AG04450 (cell line): ENCODE data around the gene TBC1D10A. TPM values are rescaled to one million over a fixed set of nuclear protein-coding genes. Genes with fewer than 3 reads are reported as not detected.

Experiments
- CTCF ChIA-PET: fragments of 300-600, 350-600 bp; formaldehyde crosslinking; extraction: SDS; loops from one replicate; lab custom pipeline; 2022; ENCODE audit warnings: antibody characterized with exemption, inconsistent platforms; lab: Charles Lee
- POLR2A ChIA-PET: fragments of 350-600 bp; formaldehyde crosslinking; extraction: SDS; loops from one replicate; lab custom pipeline; 2021; ENCODE audit warnings: antibody characterized with exemption, inconsistent platforms; lab: Yijun Ruan, JAX
- DNase-seq: peaks from one replicate; pipeline ENCODE4 v3.0.0-alpha.2; 2011; ENCODE audit warnings: low read depth, low spot score
- H3K27ac ChIP-seq: one replicate; pipeline ENCODE4 v1.5.1; 2012; ENCODE audit warnings: low read depth, low read length, control low read depth
- H3K27me3 ChIP-seq: one replicate; pipeline ENCODE4 v1.6.0; 2012; ENCODE audit warnings: low read length; ENCODE audit not compliant: control insufficient read depth, insufficient read depth
- H3K4me3 ChIP-seq: 2 replicates; pipeline ENCODE4 v1.5.1; 2011; ENCODE audit warnings: mild to moderate bottlenecking, low read depth, low read length, control low read depth
- H3K9me3 ChIP-seq: 2 replicates; pipeline ENCODE4 v1.5.1; 2012; ENCODE audit warnings: low read length; ENCODE audit not compliant: control insufficient read depth, insufficient read depth
- polyA plus RNA-seq: library from polyadenylated mRNA; depleted of rRNA; stranded (reverse); fragments of >200 nt; gene quantifications from 2 replicates; pipeline ENCODE4 v1.2.3, GENCODE V29; 2011
- TF ChIP-seq, protein P1 (sequence below): IDR thresholded peaks from 2 replicates; pipeline ENCODE4 v1.5.1; 2011; ENCODE audit warnings: low read depth, low read length, control low read depth, inconsistent platforms

Gene TBC1D10A
- polyA plus RNA-seq, 1 experiment = 14.5 TPM

DNA sequence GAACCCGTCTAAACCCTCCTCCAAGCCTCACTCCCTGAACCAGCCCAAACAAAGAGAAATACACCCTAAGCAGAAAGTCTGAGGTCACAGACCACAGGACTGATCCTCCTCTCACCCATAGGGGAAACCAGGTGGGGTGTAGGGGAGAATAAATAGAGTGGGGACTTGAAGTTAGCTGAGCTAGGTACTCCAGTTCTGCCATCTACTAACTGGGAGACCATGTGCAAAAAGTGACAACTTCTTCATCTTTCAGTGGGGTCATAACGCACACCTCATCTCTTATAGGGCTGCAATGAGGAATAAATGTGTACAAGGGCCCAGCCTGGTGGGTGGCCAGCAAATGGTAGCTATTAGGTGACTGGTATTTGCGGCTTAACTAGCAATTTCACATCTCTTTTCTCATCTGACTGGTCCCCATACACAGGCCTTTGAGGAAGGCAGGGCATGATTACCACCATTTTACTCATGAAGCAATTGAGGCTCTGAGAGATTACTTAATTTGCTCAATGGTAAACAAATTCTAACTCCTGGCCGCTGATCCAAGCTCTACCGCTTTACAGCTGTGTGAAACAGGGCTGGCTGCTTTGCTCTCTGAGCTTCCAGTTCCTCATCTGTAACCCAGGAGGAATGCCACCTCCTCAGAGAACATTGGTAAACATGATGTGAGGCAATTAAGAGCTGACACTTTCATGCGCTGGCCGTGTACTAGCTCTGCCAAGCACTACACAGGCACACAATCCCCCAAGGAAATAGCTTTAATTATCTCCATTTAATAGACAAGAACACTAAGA is 16.6 kb downstream of the TBC1D10A start:
- POLR2A ChIA-PET = interaction anchor here (1.1 to 1.3 kb wide), 3 partner anchors 17 to 47 kb away, joined by 5 to 6 read pairs (median 6); partner anchors contain the start of genes CCDC157, SF3A1 and TBC1D10A
- Histone ChIP-seq H3K9me3 (no peaks in the 10 kb centered on the region), H3K4me3 (no peak overlapping the region), H3K27ac (no peak overlapping the region), H3K27me3 (no peaks in the 10 kb centered on the region)
- TF ChIP-seq, protein P1, sequence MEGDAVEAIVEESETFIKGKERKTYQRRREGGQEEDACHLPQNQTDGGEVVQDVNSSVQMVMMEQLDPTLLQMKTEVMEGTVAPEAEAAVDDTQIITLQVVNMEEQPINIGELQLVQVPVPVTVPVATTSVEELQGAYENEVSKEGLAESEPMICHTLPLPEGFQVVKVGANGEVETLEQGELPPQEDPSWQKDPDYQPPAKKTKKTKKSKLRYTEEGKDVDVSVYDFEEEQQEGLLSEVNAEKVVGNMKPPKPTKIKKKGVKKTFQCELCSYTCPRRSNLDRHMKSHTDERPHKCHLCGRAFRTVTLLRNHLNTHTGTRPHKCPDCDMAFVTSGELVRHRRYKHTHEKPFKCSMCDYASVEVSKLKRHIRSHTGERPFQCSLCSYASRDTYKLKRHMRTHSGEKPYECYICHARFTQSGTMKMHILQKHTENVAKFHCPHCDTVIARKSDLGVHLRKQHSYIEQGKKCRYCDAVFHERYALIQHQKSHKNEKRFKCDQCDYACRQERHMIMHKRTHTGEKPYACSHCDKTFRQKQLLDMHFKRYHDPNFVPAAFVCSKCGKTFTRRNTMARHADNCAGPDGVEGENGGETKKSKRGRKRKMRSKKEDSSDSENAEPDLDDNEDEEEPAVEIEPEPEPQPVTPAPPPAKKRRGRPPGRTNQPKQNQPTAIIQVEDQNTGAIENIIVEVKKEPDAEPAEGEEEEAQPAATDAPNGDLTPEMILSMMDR = no peak
- no peak for DNase-seq
- CTCF ChIA-PET = interaction anchor here (0.7 to 1.4 kb wide), 2 partner anchors 22 to 25 kb away, joined by 3 to 9 read pairs; partner anchors contain the start of gene CASTOR1

DNA sequence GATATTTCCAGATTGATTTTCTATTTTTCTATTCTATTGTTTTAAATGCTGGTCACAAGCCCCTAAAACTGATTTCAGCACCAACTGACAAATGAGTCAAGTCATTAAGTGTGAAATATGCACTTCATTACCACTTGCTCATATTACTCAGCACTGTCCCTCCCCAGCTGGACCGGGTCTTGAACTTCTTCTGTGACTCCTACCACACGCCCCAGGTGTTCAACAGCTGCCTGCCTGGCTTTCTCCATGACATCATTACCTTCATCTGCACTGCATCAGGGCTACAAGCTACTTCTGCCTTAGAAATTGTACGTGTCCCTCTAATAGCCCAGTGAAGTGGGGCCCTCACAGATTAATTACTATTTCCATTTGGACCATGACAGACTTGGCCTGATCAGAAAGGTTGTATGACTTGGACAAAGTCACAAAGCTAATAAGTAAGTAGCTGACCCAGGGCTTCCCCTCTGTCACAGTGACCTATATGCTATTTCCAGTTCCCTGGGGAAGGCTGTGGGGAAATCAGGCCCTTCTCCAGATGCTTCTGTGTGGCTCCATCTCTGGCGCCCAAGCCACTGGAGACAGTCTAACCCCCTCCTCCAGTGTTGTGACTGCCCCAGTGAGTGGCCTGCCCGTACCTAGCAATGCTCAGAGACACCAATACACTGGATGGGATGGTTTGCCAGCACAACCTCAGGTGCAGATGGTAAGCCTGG is 18.1 kb downstream of the TBC1D10A start:
- Histone ChIP-seq H3K27me3 (no peaks in the 10 kb centered on the region), H3K9me3 (no peaks in the 10 kb centered on the region), H3K27ac (no peak overlapping the region), H3K4me3 (no peak overlapping the region)
- no peak for DNase-seq
- ChIA-PET CTCF (interaction anchor here (3.1 kb wide), 1 partner anchor 21 kb away, joined by 10 read pairs; no protein-coding TSS in a partner anchor), POLR2A (no interaction called here)
- TF ChIP-seq, protein P1 = no peak

DNA sequence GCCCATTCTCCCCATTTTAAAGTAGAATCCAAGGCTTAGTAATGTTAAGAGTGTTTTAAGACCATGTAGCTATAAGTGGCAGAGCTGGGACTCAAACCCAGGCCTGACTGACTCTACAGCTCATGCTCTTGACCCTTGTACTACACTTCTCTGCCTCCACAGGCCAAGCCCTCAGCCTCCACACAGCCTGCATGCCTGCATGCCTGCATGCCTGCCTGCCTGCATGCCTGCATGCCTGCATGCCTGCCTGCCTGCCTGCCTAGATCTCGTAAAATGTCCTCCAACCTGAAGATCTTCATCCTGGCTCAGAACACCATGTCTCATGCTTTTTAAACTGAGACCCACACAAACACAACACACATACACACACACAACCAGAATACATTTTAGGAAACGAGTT is 18.6 kb downstream of the TBC1D10A start:
- Histone ChIP-seq H3K4me3 (no peak overlapping the region), H3K27ac (no peak overlapping the region), H3K27me3 (no peaks in the 10 kb centered on the region), H3K9me3 (no peaks in the 10 kb centered on the region)
- TF ChIP-seq, protein P1 = no peak
- CTCF ChIA-PET = interaction anchor here (3.1 kb wide), 1 partner anchor 20 kb away, joined by 10 read pairs; no protein-coding TSS in a partner anchor
- no peak for DNase-seq
- POLR2A ChIA-PET = no interaction called here

DNA sequence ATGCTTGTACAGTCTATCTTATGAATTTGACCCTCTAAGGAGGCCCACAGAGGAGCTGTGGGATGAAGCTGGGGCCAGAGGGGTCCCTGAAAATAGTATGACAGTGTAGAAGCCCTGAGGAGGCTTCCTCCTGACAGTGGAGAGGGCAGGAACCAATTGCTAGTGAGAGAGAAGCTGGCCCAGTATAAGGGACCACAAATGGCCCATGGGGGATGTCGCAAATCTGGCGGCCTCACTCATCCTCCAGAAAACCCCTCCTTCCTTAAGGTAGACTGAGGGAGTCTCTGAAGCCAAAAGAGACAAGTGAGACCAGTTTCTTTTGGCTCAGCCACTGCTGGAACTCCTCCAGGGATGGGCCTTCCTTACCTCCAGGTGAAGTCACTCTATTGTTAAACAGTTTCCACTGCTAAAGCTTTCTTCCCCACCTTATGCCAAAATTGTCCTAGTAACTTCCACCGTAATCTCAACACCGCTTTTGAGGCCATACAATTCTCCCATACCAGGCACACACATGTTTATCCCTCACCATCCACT is 19.6 kb downstream of the TBC1D10A start:
- Histone ChIP-seq H3K27ac (no peak overlapping the region), H3K9me3 (no peaks in the 10 kb centered on the region), H3K4me3 (no peak overlapping the region), H3K27me3 (no peaks in the 10 kb centered on the region)
- no peak for DNase-seq
- CTCF ChIA-PET = interaction anchor here (3.1 kb wide), 1 partner anchor 19 kb away, joined by 10 read pairs; no protein-coding TSS in a partner anchor
- POLR2A ChIA-PET = no interaction called here
- TF ChIP-seq, protein P1 = no peak
